PFSK-1 (cell line): ENCODE results near the gene ORC1.

Experiments used
- FOXP2 ChIP-seq: optimal IDR thresholded peaks from 2 replicates; pipeline ENCODE3; 2011; ENCODE audit warnings: borderline replicate concordance, control low read depth, inconsistent platforms; ENCODE audit not compliant: insufficient read depth; ENCODE audit errors: extremely low read length, extremely low read depth
- POLR2AphosphoS5 ChIP-seq: IDR thresholded peaks from 2 replicates; pipeline ENCODE4 v1.6.1; 2012; ENCODE audit warnings: low read depth, mild to moderate bottlenecking, control low read depth, low read length, moderate library complexity
- SIN3A ChIP-seq: IDR thresholded peaks from 2 replicates; pipeline ENCODE4 v1.6.1; 2012; ENCODE audit warnings: mild to moderate bottlenecking, low read length, moderate library complexity, borderline replicate concordance; ENCODE audit not compliant: insufficient read depth
- TAF1 ChIP-seq: IDR thresholded peaks from 2 replicates; pipeline ENCODE4 v1.6.1; 2012; ENCODE audit warnings: low read length, control low read depth, borderline replicate concordance; ENCODE audit not compliant: insufficient read depth
- TF ChIP-seq, protein P1 (sequence below), 2 experiments: IDR thresholded peaks; 2 replicates each; pipeline versions ENCODE4 v1.6.1 to v1.8.0; 2011 to 2012; ENCODE audit warnings: low read depth in 2 of 2, low read length in 2 of 2, control low read depth in 1 of 2, inconsistent platforms in 1 of 2, mild to moderate bottlenecking in 1 of 2, moderate library complexity in 1 of 2; ENCODE audit not compliant: insufficient read depth in 1 of 2

The ORC1 gene

DNA sequence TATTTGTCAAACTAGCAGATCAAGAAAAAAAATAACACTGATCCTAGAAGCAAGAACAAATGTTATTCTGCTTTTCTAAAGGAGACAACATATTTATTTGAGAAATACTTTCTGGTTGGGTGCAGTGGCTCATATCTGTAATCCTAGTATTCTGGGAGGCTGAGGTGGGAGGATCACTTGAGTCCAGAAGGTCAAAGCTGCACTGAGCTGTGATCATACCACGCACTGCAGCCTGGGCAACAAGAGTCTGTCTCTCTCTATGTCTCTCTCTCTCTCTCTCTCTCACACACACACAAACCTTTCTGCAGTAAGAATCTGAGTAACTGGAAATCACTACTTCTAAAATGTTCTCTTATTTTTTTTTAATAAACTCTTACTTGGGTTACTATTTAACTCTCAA lies 31.4 kb upstream of the ORC1 start:
- TF ChIP-seq POLR2AphosphoS5 (no peak), SIN3A (no peak), TAF1 (no peak), FOXP2 (no peak)
- TF ChIP-seq, protein P1, sequence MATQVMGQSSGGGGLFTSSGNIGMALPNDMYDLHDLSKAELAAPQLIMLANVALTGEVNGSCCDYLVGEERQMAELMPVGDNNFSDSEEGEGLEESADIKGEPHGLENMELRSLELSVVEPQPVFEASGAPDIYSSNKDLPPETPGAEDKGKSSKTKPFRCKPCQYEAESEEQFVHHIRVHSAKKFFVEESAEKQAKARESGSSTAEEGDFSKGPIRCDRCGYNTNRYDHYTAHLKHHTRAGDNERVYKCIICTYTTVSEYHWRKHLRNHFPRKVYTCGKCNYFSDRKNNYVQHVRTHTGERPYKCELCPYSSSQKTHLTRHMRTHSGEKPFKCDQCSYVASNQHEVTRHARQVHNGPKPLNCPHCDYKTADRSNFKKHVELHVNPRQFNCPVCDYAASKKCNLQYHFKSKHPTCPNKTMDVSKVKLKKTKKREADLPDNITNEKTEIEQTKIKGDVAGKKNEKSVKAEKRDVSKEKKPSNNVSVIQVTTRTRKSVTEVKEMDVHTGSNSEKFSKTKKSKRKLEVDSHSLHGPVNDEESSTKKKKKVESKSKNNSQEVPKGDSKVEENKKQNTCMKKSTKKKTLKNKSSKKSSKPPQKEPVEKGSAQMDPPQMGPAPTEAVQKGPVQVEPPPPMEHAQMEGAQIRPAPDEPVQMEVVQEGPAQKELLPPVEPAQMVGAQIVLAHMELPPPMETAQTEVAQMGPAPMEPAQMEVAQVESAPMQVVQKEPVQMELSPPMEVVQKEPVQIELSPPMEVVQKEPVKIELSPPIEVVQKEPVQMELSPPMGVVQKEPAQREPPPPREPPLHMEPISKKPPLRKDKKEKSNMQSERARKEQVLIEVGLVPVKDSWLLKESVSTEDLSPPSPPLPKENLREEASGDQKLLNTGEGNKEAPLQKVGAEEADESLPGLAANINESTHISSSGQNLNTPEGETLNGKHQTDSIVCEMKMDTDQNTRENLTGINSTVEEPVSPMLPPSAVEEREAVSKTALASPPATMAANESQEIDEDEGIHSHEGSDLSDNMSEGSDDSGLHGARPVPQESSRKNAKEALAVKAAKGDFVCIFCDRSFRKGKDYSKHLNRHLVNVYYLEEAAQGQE (IDR thresholded peaks at IDR 0.05; ENCODE audit: insufficient read depth in 1 of 2, low read depth in 2 of 2, low read length in 2 of 2): no peak

DNA sequence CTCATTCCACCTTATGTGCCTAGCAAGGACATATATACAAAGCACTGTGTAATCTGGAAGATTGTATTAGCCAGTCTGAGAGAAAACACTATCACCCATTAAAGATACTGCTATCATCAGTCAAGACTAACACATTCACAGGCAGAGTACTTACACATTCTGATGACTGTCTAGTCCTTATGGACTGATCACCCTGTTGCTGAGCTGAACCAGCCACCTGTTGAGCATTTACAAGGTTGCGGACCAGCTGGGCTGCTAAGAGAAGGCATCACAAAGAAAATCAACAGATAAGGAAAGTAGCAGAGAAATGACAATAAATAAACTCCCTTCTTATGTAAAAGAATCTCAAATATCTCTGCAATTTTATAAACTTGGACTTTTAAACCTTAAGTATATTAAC lies 31.0 kb upstream of the ORC1 start:
- TF ChIP-seq, protein P1 (IDR thresholded peaks at IDR 0.05; ENCODE audit: insufficient read depth in 1 of 2, low read depth in 2 of 2, low read length in 2 of 2): no peak
- no peak for TF ChIP-seq POLR2AphosphoS5
- TF ChIP-seq FOXP2: no peak
- TF ChIP-seq TAF1: no peak
- TF ChIP-seq SIN3A: no peak

DNA sequence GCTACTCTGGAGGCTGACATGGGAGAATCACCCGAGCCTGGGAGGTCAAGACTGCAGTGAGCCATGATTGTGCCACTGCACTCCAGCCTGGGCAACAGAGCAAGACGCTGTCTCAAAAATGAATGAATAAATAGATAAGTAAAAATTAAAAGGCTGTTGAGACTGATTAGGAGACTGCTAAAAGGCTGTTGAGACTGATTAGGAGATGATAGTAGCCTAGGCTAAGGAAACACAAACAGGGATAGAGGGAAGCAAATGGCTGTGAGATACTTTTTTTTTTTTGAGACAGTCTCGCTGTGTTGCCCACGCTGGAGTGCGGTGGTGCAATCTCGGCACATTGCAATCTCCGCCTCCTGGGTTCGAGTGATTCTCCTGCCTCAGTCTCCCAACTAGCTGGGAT lies 28.6 kb upstream of the ORC1 start:
- TF ChIP-seq SIN3A (no peak), FOXP2 (no peak)

GRCh38 chr1:52427152-52427551 lies 22.9 kb upstream of the ORC1 start:
- TF ChIP-seq, protein P1 (IDR thresholded peaks at IDR 0.05; ENCODE audit: insufficient read depth in 1 of 2, low read depth in 2 of 2, low read length in 2 of 2): no peak
- TF ChIP-seq FOXP2 (no peak), POLR2AphosphoS5 (no peak), TAF1 (no peak), SIN3A (no peak)

DNA sequence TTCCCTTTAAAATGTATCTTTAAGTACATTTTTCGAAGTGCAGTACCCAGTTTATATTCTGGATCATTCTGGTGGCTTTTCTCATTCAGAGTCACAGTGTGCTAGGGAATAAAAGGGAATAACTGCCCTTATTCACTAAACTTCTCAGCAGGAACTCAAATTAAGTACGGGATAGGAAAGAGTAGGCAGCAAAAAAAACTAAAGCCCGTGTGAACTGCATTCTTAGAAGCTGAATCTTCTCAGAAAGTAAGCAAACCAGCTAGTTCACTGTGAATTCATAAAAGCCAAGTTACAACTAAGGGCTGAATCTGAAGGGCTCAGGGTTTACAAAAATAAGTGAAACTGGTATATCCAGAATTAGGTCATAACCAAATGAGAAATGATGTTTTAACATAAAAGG lies 22.1 kb upstream of the ORC1 start:
- no peak for TF ChIP-seq FOXP2
- TF ChIP-seq TAF1: no peak
- TF ChIP-seq SIN3A: no peak
- TF ChIP-seq, protein P1 (IDR thresholded peaks at IDR 0.05; ENCODE audit: insufficient read depth in 1 of 2, low read depth in 2 of 2, low read length in 2 of 2): no peak
- TF ChIP-seq POLR2AphosphoS5: no peak
